Nephron progenitor cell (in vitro differentiated cells): ENCODE data around the gene CACNA1C.

Experiments used
- DNase-seq: peaks from one replicate; pipeline ENCODE4 v3.0.0; 2021
- H3K27ac Mint-ChIP-seq: 2 replicates; pipeline ENCODE4 v1.8.0; 2021; ENCODE audit warnings: mild to moderate bottlenecking, moderate library complexity, mixed read lengths
- H3K27me3 Mint-ChIP-seq: 2 replicates; pipeline ENCODE4 v1.8.0; 2021; ENCODE audit warnings: mild to moderate bottlenecking, low read depth, mixed read lengths; ENCODE audit not compliant: poor library complexity
- H3K36me3 Mint-ChIP-seq: 2 replicates; pipeline ENCODE4 v1.8.0; 2021; ENCODE audit warnings: low read depth, mixed read lengths
- H3K4me1 Mint-ChIP-seq: 2 replicates; pipeline ENCODE4 v1.8.0; 2021; ENCODE audit warnings: mixed read lengths
- H3K4me3 Mint-ChIP-seq: 2 replicates; pipeline ENCODE4 v1.8.0; 2021; ENCODE audit warnings: mild to moderate bottlenecking, moderate library complexity, mixed read lengths
- H3K9me3 Mint-ChIP-seq: 2 replicates; pipeline ENCODE4 v1.8.0; 2021; ENCODE audit warnings: mild to moderate bottlenecking, moderate library complexity, mixed read lengths
- TF ChIP-seq, protein P1 (sequence below): fragments of 200-600 bp; sonication (generic); IDR thresholded peaks from 2 replicates; pipeline ENCODE4 v1.5.0; 2021; ENCODE audit warnings: antibody characterized with exemption

The CACNA1C gene

DNA sequence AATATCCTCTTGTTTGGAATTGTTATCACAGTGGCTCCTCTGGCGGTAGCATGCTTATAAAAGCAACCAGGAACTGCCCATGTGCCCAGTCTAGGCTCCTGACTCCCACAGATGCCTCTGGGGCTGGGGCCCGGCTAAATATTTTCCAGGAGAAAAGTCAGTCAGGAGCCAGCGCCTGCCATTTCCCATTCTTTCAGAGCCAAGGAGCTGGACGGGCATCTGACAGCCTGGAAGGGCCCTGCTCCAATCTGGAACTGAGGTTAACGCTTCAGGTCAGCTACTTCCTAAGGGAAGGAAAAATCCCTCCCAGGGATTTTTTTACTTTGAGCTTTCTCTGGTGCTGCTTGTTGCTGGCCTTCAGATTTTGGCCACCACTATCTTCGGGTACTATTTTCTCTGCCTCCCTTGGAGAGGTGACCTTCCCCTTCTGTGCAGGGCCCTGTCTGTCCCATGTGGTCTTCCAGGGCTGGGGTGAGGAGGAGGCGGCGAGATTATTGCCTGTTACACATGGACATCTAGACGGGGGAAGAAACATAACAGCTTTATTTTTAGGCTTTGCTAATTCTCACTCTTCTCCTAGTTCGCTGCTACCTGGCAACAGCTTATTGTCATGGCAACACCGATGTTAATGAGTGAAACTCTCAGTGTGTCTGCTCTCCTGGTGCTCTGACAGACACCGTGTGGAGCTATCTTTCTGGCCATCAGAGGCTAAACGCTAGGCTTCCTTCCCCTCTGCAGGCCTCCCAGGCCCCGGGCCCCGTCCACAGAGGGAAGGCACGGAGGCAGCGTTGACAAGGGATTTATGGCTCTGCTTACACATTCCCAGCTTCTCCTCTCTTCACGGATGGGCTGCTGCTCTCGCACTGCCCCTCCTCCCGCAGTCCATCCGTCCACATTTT, 160.4 kb downstream of the CACNA1C start:
- TF ChIP-seq, protein P1, sequence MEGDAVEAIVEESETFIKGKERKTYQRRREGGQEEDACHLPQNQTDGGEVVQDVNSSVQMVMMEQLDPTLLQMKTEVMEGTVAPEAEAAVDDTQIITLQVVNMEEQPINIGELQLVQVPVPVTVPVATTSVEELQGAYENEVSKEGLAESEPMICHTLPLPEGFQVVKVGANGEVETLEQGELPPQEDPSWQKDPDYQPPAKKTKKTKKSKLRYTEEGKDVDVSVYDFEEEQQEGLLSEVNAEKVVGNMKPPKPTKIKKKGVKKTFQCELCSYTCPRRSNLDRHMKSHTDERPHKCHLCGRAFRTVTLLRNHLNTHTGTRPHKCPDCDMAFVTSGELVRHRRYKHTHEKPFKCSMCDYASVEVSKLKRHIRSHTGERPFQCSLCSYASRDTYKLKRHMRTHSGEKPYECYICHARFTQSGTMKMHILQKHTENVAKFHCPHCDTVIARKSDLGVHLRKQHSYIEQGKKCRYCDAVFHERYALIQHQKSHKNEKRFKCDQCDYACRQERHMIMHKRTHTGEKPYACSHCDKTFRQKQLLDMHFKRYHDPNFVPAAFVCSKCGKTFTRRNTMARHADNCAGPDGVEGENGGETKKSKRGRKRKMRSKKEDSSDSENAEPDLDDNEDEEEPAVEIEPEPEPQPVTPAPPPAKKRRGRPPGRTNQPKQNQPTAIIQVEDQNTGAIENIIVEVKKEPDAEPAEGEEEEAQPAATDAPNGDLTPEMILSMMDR, result no peak
- DNase-seq, result peak; percentile 72
- H3K36me3 Mint-ChIP-seq, result no peaks in the 10 kb centered on the region
- peak overlapping the region; percentile 99 for H3K27ac Mint-ChIP-seq
- H3K9me3 Mint-ChIP-seq, result no peaks in the 10 kb centered on the region
- peak overlapping the region; percentile 54 for H3K4me3 Mint-ChIP-seq
- peaks cover 79% of the 10 kb centered on the region for H3K4me1 Mint-ChIP-seq
- H3K27me3 Mint-ChIP-seq, result peaks cover 7% of the 10 kb centered on the region

DNA sequence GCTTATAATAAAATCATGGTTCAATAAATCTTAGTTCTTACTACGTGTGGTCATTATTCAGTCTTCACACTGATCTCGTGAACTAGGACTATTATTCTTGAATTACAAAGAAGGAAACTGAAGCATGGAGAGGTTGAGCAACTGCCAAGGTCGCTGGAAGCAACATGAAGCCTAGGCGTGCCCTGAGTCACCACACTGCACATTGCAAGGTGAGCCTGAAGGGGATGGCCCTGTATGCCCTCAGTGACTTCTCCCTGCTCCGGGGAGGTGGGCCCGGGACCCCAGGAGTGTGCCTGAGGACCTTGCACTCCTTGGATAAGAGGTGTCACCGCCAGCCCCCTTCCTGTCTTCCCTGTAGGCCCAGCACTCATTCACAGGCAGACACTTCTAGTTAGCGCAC, 161.6 kb downstream of the CACNA1C start:
- TF ChIP-seq, protein P1, result no peak

DNA sequence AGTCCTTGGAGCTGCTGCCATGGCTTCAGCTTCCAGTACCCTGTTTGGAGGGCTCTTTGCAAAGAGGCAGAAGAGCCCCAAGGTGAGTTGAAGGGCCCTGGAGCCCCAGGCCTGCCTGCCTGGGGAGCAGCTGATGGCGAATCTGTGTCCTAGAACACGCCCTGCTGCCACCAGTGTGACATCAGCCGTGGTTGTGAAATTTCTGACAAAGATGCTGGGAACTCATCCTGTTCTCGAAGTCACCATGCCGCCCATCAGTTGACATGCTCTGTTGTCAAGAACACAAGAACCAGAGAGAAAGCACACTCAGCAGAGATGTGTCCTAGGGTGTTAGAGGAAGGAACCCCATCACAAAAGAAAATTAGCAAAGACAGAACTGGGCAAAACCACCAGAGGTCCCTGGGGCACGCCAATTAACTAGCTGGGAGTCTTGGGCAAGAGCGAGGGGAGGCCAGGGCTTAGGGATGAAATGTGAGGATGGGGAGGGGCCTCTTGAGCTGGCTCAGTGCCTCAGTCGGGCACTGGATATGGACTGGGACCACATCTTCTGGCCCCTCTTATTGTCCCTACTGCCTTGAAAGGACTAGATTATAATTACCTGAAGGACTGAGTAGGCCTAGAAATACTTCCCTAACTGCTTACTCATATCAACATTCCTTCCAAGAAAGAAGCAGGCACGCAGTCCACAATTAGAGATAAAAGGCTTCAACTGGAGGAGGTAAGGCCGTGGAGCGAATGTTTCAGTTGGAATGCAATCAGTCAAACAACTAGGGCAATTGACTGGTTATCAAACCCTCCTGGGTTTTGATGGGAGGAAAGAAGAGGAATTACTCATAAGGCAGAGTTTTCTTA, 163.1 kb downstream of the CACNA1C start:
- H3K9me3 Mint-ChIP-seq, result no peaks in the 10 kb centered on the region
- TF ChIP-seq, protein P1, result no peak
- peaks cover 68% of the 10 kb centered on the region for H3K4me1 Mint-ChIP-seq
- H3K36me3 Mint-ChIP-seq, result no peaks in the 10 kb centered on the region
- H3K27me3 Mint-ChIP-seq, result peaks cover 20% of the 10 kb centered on the region
- DNase-seq, result no peak
- H3K27ac Mint-ChIP-seq, result peak overlapping the region; percentile 52
- H3K4me3 Mint-ChIP-seq, result no peak overlapping the region

More for the DNA sequence above, 161.6 kb downstream of the CACNA1C start:
- DNase-seq, result no peak
- Mint-ChIP-seq H3K27me3 (peaks cover 12% of the 10 kb centered on the region), H3K4me3 (no peak overlapping the region), H3K27ac (peak overlapping the region; percentile 99), H3K36me3 (no peaks in the 10 kb centered on the region), H3K4me1 (peaks cover 83% of the 10 kb centered on the region), H3K9me3 (no peaks in the 10 kb centered on the region)

DNA sequence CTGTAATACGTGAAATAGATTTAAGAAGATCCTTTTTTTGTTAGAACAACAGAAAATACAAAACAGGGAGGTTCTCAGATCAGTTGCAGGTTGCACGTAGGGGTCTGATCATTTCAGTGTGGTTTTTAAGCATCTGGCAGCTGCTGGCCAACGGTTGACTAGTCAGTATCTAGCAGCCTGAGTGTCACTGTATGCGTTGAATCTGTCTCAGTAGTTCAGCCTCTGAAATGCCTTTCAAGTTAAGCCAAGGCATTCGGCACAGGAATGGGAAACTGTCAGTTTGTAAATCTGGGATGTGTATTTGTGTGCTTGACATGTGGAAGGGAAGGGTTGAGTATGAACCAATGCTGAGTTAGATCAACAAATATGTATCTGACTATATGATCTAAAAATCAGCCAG, 165.9 kb downstream of the CACNA1C start:
- TF ChIP-seq, protein P1, result no peak
- H3K4me1 Mint-ChIP-seq, result peaks cover 44% of the 10 kb centered on the region
- H3K27me3 Mint-ChIP-seq, result peaks cover 21% of the 10 kb centered on the region
- H3K9me3 Mint-ChIP-seq, result no peaks in the 10 kb centered on the region
- no peaks in the 10 kb centered on the region for H3K36me3 Mint-ChIP-seq
- no peak overlapping the region for H3K27ac Mint-ChIP-seq
- no peak overlapping the region for H3K4me3 Mint-ChIP-seq
- DNase-seq, result no peak

DNA sequence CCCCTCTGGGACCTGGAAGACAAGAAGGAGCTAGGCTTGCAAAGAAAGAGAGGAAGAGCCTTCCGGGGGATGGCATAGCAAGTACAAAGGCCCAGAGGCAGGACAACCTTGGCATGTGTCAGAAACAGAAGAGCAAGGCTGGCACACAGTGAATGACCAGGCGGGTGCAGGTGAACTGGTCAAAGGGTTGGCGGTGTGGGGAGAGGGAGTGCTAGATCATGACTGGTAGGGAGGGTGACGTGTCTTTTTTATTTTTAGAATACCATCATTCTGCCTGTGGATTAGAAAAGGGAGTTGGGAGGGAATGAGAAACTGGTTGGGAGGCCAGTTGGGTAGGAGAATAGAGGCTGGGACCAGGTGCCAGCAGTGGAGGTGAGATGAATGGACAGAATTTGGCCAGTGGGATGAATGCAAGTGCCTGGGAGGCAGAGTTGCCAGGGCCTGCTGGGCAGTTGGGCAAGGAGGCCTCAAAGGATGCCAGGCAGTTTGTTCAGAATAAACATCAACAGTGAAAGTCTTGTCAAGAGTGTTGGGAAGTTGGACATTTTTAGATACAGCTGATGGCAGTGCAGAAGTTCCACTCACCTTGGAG, 168.3 kb downstream of the CACNA1C start:
- DNase-seq, result no peak
- Mint-ChIP-seq H3K27ac (no peak overlapping the region), H3K27me3 (peaks cover 14% of the 10 kb centered on the region), H3K9me3 (no peaks in the 10 kb centered on the region), H3K36me3 (no peaks in the 10 kb centered on the region), H3K4me3 (no peak overlapping the region), H3K4me1 (peaks cover 20% of the 10 kb centered on the region)
- TF ChIP-seq, protein P1, result no peak
